ENCODE results near the gene FAM20A.

The FAM20A gene

DNA sequence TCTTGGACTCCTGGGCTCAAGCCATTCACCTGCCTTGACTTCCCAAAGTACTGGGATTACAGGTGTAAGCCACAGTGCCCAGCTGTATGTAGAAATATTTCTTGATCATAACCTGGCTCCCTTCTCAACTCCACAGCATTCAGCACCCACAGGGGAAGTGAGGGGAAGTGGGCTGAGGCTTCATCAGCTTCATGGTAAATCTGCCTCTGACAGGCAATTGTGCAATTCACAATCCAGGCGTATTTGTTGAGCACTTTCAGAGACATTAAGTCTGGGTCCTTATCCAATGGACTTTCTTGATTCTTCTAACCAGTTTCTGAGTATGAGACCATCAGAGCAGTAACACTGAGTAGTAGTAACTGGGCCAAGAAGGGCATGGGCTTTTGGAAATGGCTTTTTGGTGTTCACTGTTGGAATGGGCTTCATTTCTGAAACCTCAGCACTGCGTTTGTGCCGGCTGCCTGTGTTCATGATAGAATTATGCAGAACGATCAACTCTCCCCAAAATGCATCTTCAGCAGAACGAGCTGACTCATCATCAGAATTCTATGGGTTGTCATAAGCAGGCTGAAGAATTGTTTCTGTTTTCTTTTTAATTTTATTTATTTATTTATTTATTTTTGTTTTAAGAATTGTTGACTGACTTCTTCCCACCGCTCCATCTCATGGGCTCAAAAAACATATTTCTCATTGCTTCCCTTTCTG lies 28.9 kb downstream of the FAM20A start:
- no peak for DNase-seq

GRCh38 chr17:68570526-68570925 lies 30.6 kb downstream of the FAM20A start:
- DNase-seq, result no peak
- in situ Hi-C loops (cut with MboI; ENCODE audit: low pct_unique_long_range_greater_than_20kb, low sequenced_read_pairs), result no loop called here

More for the DNA sequence above, 28.9 kb downstream of the FAM20A start:
- in situ Hi-C loops (cut with MboI; ENCODE audit: low pct_unique_long_range_greater_than_20kb, low sequenced_read_pairs), result no loop called here

DNA sequence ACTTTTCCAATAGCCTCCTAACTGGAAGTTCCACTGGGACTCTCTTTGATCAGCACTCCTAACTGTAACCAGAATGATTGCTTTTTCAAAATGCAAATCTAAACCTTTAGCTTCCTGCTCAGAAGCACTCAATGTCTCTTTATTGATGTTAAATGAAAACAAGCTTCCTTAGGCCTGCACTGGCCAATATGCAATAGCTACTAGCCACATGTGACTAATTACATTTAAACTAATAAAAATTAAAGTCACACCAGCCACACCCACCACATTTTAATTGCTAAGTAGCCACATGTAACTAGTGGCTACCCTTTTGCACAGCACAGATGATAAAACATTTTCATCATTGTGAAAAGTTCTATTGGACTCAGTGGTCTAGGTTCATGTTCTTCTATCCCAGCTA lies 31.8 kb downstream of the FAM20A start:
- no peak for DNase-seq
- in situ Hi-C loops (cut with MboI; ENCODE audit: low pct_unique_long_range_greater_than_20kb, low sequenced_read_pairs), result no loop called here

DNA sequence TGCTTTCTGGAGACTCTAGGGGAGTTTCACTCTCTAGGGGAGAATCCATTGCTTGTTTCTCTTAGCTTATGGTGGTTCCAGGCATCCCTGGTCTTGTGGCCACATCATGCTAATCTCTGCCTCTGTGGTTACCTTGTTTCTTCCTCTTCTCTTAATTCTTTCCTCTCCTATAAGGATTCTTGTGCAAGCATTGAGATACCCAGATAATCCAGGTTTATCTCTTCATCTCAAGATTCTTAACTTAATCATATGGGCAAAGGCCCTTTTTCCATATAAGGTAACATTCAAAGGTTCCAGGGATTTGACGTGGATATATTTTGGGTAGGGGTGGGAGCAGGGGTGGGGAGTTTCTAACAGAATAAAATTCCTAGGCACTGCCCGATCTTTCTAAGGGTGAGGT lies 32.6 kb downstream of the FAM20A start:
- in situ Hi-C loops (cut with MboI; ENCODE audit: low pct_unique_long_range_greater_than_20kb, low sequenced_read_pairs), result no loop called here
- DNase-seq, result no peak

DNA sequence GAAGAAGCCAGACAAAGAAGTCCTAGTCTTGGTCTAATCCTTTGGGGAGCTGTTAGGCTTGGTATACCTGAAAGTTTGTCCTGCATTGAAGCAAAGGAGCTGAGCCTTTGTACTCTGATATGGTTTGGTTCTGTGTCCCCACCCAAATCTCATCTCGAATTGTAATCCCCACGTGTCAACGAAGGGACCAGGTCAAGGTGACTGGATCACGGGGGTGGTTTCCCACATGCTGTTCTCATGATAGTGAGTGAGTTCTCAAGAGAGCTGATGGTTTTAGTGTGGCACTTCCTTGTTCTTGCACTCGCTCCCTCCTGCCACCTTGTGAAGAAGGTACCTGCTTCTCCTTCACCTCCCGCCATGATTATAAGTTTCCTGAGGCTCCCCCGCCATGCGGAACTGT lies 33.6 kb downstream of the FAM20A start:
- in situ Hi-C loops (cut with MboI; ENCODE audit: low pct_unique_long_range_greater_than_20kb, low sequenced_read_pairs), result no loop called here

GRCh38 chr17:68567035-68567434 lies 34.1 kb downstream of the FAM20A start:
- in situ Hi-C loops (cut with MboI; ENCODE audit: low pct_unique_long_range_greater_than_20kb, low sequenced_read_pairs), result no loop called here
- no peak for DNase-seq

More for the DNA sequence above, 33.6 kb downstream of the FAM20A start:
- DNase-seq, result no peak

DNA sequence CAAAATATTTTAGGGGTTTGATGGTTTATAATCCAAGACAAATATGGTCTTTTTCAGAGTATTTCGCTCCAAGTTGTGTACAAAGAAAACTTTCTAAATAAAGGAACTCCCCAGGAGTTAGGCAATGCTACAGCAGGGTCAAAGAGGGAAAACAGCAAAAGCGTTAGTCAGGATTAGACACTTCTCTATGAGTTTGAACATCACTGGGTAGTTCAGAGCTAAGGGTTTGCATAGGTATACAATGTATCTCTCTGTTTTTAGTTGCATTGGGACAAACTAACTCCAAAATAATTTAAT lies 34.8 kb downstream of the FAM20A start:
- DNase-seq, result no peak
- in situ Hi-C loops (cut with MboI; ENCODE audit: low pct_unique_long_range_greater_than_20kb, low sequenced_read_pairs), result no loop called here

GRCh38 chr17:68565661-68566441 lies 35.3 kb downstream of the FAM20A start:
- in situ Hi-C loops (cut with MboI; ENCODE audit: low pct_unique_long_range_greater_than_20kb, low sequenced_read_pairs), result no loop called here
- DNase-seq, result no peak

GRCh38 chr17:68564415-68565111 lies 36.6 kb downstream of the FAM20A start:
- no peak for DNase-seq
- in situ Hi-C loops (cut with MboI; ENCODE audit: low pct_unique_long_range_greater_than_20kb, low sequenced_read_pairs), result no loop called here

GRCh38 chr17:68562736-68563135 lies 38.4 kb downstream of the FAM20A start:
- DNase-seq, result no peak
- in situ Hi-C loops (cut with MboI; ENCODE audit: low pct_unique_long_range_greater_than_20kb, low sequenced_read_pairs), result no loop called here

DNA sequence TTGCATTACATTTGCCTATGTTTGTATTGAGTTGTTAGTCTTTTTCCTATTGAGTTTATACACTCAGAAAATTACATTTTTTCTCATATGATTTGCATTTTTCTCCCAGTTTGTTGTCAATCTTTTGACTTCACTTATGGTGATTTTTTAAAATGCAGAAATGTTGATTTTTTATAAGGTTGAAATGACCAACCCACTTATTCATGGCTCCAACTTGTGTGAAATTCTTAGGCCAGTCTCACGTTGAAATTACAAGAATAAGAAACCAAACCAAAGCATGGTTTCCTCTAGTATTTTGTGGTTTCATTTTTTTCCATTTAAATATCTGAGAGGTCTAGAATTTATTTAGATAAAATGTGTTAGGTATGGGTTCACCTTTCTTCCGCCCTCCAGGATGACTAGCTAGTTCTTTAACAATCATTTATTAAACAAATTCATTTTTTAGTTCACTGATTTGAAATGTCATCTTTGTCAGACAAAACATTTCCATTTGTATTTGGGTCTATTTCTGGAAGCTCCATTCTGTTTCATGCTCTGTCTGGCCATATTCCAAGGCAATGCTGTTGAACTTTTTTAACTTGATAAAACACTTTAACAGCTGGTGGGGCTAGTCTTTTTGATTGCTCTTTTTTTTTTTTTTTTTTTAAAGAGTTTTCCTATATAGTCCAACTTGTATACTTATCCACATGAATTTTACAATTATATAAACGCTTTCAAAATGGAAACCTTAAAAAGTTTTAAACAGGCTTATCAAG lies 40.0 kb downstream of the FAM20A start:
- no peak for DNase-seq
- in situ Hi-C loops (cut with MboI; ENCODE audit: low pct_unique_long_range_greater_than_20kb, low sequenced_read_pairs), result no loop called here

GRCh38 chr17:68559316-68559715 lies 41.9 kb downstream of the FAM20A start:
- in situ Hi-C loops (cut with MboI; ENCODE audit: low pct_unique_long_range_greater_than_20kb, low sequenced_read_pairs), result no loop called here
- no peak for DNase-seq

DNA sequence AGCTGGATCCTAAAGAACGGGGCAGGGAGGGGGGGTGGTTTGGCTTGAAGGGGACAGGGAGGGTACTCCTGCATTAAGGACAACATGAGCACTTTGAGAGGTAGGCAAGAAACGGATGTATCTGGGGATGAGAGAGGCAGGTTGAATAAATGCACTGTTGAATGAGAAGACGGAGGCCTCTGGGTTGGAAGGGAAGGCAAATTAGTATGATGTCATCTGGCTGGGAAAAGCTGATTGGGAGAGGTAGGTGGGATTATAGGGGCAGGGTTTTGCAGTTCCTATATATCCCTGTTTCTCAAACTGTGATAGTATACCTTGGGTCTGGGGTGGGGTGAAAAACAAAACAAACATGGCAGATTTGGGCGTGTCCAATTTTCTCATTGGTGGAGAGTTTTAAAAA lies 44.6 kb downstream of the FAM20A start:
- DNase-seq, result no peak
- in situ Hi-C loops (cut with MboI; ENCODE audit: low pct_unique_long_range_greater_than_20kb, low sequenced_read_pairs), result no loop called here

GRCh38 chr17:68544111-68544915 lies 56.9 kb downstream of the FAM20A start:
- no peak for DNase-seq
- in situ Hi-C loops (cut with MboI; ENCODE audit: low pct_unique_long_range_greater_than_20kb, low sequenced_read_pairs), result no loop called here

DNA sequence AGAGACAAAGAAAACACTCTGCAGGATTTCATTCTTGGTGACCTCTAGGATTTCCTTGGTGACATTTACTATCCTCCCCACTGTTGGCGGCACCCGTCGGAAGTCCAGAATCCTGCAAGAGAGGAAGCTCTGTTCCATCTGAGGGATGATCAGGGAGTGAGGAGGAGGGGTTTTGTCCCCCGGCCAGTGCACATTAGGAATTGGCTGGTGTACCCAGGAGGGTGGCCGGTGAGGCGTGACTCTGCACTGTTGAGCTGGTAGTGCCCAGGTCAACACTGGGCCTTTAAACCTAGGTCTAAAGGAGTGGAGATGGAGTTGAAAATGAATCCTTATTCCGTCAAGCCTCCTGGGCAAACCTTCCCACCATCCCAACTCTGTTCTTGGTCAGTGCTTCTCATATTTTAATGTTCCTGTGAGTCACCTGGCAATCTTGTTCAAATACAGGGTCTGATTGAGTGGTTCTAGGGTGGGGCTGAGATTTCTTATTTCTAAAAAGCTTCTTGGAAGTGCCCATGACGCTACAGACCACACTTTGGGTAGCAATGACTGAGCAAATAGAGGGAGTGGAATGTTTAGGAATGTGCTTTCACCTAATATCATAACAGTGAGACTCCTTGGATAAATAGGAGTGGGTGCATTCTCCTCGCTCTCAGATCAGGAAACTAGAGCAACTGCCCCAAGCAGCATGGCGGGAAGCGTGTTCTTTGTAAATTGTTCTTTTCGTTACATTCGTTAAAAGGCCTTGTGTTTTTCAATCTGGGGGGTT lies 58.3 kb downstream of the FAM20A start:
- DNase-seq, result no peak
- in situ Hi-C loops (cut with MboI; ENCODE audit: low pct_unique_long_range_greater_than_20kb, low sequenced_read_pairs), result no loop called here

DNA sequence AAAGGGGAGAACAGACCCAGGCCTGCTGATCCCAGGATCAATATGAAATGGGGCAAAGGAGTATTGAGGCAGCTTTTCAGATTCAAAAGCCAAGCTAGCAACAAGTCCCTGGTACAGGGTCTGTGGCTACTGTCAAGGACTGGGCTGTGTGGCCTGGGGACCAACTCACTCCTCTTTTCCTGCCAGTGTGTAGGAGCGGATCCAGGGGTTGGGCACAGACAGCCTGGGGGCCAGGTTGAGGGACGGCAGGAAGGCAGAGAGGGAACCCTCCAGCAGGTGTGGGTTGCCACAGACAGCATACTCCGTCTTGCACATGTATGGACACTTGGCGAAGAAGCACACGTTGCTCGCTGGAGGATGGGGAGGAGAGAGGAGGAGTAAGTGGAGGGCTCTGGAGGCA lies 59.4 kb downstream of the FAM20A start:
- in situ Hi-C loops (cut with MboI; ENCODE audit: low pct_unique_long_range_greater_than_20kb, low sequenced_read_pairs), result no loop called here
- DNase-seq, result no peak

- in situ Hi-C loops (cut with MboI; ENCODE audit: low pct_unique_long_range_greater_than_20kb, low sequenced_read_pairs), result no loop called here
Observed at GRCh38 chr17:68540981-68541380, 60.2 kb downstream of the FAM20A start.

More at GRCh38 chr17:68540981-68541380, 60.2 kb downstream of the FAM20A start:
- DNase-seq, result no peak

Data from KBM-7 (cell line).